Measurements from ENCODE around the gene AJAP1.
A peak's percentile ranks its signal among the peaks of the same experiment; 100 is the strongest.

Gene AJAP1

DNA sequence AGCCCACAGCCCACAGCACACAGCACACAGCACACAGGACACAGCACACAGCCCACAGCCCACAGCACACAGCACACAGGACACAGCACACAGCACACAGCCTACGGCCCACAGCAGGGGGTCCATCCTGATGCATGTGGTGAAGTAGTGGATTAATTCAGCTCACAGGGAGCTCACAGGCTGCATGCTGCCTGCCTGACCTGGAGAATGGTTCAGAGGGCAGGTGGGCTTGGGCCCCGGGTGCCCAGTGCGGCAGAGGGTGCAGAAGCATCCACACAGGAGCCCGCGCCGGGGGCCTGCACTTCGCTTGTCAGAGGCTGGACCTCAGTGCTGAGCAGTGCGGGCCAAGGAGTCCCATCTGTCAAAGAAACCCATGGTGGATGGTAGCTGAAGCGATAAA lies 21.1 kb upstream of the AJAP1 start:
- DNase-seq: no peak

DNA sequence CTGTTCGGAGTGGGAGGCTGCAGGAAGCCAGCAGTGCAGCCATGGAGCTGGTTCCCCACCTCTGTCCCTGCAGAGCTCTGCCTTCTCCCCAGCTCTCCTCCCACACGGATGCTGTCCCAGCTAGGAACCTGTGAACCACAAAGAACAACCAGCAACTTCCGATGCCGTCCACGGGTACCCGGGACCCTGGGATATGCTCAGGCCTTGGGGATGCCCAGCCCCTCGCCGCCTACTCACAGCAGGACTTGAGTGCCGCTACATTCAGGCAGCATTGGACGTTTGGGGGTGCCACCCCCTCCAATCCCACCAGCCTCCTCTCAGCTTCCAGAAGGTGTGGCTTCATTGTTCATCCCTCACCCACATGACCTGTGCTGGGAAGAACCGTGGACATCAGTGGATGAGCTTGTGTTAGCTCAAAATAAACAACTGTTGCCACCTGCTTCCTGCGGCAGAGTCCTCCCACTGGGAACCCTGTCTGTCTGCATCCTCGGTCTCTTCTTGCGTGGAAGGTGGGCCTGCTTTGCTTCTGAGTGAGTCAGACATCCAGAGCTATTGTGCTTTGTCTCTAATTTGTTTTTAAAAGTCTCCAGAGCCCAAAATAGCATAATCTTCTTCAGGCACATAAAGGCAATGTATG lies 20.1 kb upstream of the AJAP1 start:
- no peak for DNase-seq

DNA sequence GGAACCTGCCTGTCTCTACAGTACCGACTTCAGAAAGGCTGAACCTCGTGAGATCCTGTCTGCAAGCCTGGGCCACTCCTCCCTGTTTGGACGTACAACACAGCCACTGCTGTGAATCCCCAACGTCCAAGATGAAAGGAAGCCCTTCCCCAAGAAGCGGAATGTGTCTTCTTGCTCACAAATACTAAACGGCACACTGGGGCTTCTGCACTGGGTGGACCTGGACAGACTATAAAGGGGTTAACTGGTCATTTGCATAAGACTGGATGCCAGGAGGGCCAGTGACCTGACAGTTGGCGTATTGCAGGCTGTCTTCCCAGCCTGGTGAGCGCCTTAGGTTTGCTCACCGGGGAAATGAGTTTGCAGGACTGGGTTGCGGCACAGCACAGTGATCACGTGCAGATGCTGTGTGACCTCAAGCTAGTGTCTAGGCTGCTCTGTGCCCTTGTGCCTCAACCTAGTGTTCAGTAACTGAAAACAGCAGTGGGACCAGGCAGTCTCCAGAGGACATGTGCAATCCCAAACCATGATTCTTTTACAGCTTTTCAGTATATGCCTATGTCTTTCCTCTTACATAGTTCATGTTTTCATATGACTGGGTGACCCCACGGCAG lies 19.5 kb upstream of the AJAP1 start:
- no peak for DNase-seq

DNA sequence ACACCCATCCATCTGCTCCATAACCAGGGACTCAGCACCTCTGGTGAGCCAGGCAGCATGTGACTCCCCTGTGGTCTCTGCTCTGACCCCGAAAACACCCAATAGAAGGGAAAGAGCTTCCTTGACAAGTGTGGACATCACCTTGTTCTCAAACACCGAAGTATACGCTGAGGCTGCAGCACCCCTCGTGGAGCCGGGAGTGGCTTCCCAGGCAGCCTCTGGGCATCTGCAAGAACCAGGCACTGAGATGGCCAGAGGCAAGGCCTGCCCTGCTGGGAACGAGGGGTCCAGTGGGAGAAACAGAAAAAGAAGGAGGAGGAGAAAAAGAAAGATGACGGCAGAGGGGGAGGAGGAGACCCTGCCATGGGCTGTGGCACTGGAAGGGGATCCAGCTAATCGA lies 18.2 kb upstream of the AJAP1 start:
- DNase-seq: no peak

DNA sequence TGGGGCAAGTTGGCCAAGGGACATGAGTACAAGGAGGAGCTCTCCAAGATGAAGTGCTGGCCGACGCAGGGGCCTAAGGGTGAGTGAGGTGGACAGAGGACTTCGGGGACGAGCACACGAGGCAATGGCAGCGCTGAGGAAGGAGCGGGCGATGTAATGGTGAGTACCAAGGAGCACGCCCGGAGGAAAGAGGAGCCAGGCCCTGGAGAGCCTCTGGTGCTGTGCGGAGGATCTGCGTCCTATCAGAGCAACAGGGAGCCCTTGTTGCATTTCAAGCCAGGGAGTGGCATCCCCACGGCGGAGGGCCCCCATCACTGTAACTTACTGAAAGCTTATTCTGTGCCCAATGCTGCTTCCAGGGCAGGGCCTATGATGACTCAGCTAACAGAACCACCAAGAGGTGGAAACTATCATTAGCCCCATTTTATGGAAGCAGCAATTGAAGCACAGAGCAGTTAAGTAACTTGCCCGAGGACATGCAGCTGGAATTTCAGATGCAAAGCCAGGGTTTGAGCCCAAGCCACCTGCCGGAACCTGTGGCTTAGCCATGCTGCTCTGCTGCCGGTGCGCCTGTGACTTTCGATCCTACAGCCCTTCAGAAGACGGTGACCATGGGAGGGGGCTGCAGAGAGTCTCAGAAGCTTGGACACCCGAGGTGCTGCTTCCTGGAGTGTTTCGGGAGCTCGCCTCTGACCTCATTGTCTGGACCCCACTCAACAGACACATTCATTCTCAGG lies 17.6 kb upstream of the AJAP1 start:
- no peak for DNase-seq

DNA sequence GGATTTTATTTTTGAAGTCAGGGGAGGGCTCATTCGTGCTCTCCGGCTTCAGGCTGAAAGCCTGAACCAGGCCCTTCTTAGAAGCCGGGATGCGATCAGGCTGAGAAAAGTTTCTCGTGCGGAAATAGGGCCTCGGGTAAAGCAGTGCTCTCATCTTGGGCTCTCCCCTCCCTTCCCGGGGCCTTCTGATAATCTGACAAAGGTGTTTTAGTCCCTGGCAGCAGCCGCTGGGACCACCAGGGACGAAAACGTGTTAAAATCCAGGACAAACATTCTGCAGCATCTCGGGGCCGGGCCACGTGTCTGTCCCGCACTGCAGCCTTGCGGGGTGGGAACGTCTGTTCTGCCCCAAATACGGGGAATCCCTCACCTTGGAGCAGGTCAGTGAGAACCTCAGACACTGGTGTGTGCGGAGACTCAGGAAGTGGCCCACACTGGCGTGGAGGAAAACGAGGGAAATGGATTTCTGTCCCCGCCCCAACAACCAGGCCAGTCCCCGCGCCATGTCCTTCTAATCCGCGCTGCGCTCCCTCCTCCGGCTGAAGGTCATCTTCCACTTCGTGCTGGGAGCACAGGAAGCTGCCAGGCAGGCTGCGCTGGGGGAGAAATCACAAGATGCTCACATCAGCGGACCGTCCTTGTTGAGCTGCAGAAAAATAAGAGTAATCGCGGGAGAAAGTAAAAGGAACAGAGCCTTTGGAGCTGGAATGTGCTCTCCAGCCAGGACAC lies 16.6 kb upstream of the AJAP1 start:
- DNase-seq: no peak

DNA sequence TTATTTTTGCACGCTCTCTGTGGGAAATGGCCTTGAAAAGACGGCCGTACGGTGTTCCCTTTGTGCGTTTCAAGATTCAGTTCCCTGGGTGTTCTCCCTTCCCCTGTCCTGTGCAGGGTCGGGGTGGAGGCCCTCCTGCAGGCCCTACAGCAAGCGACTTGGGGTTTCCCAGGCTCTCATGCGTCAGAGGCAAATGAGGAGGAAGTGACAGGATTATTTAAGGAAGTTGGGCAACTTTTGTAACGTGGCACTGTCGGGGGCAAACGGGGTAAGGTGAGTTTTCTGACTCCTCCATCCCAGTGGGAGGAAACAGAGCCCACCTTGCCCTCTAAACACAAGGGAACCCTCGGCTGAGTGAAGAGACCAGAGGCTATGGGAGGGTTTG lies 16.1 kb upstream of the AJAP1 start:
- no peak for DNase-seq

DNA sequence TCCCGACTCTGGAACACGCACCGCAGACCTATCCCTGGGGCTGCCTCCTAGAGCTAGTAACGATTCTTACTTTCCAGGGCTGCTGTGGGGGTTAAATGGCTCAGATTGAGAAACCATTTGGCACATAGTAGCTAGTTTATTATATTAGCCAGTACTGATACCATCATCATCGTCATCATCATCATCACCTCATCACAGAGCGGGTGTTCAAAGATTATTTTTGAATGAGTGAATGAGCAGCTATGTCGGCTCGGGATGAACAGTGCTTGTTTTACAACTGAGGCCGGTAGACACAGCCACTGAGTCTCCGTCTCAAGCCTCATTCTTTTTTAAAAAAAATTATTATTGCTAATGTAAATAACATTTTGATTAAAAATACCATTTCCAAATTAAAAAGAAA lies 13.5 kb upstream of the AJAP1 start:
- DNase-seq: no peak

DNA sequence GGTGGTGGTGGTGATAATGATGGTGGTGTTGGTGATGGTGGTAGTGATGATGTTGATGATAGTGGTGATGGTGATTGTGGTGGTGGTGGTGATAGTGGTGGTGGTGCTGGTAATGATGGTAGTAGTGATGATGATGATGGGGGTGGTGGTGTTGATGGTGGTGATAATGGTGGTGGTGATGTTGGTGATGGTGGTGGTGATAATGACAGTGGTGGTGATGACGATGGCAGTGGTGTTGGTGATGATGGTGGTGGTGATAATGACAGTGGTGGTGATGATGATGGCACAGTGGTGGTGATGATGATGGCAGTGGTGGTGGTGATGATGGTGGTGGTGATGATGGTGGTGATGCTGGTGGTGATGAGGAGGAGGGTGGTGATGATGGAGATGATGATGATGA lies 7.0 kb upstream of the AJAP1 start:
- DNase-seq: no peak

DNA sequence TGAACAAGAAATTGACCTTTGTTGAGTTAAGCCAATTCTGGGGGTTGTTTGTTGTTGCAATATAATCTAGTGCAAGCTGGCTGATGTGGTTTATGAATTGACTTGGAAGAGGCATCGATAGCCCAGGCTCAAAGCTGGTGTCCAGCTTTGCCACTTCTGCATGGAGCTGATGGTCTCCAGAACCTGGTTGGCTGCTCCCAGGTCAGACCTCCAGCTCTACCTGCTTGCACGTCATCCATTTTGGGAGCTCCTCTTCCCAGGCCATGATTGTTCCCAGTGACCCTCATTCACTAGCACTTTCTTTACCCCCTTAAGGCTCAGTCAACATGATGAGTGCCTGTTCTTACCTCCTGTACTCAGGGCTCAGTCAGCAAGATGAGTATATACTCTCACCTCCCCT lies 5.8 kb upstream of the AJAP1 start:
- DNase-seq: no peak

DNA sequence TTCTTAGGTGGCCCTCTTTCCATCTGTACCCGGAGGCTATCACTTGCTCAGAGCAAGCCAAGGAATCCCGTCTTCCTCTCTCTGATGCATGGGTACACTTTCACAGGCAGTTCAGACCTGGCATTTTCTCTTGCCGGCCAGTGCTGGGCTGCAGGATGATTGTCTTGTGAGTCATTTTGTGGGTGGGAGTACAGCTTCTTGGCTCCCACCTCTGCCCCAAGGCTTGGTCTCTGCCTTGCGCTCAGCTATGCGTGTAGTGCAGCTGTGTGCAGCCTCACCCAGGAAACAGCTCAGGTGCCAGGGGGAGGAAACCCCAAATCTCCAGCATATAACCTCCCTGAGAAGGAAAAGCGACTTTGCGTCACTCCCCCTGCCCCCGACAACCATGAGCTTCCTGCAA lies 3.9 kb upstream of the AJAP1 start:
- no peak for DNase-seq

DNA sequence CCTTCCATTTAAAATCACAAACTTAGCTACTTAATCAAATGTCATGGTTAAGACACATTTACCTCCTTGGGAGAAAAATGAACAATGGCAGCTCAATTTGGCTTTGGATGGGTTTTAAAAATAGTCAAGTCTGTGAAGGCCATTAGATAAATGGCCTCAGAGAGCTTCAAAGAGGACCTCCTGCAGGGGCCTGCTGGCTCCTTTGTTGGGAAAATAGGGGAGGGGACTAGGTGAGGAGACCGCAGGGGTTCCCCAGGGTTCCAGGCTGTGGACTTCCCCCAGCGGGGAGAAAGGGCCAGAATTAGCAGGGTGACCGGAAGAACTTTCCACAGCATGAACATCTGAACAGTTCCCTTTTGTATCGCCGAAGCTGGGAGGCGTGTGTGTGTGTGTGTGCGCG lies 3.4 kb upstream of the AJAP1 start:
- DNase-seq: no peak

DNA sequence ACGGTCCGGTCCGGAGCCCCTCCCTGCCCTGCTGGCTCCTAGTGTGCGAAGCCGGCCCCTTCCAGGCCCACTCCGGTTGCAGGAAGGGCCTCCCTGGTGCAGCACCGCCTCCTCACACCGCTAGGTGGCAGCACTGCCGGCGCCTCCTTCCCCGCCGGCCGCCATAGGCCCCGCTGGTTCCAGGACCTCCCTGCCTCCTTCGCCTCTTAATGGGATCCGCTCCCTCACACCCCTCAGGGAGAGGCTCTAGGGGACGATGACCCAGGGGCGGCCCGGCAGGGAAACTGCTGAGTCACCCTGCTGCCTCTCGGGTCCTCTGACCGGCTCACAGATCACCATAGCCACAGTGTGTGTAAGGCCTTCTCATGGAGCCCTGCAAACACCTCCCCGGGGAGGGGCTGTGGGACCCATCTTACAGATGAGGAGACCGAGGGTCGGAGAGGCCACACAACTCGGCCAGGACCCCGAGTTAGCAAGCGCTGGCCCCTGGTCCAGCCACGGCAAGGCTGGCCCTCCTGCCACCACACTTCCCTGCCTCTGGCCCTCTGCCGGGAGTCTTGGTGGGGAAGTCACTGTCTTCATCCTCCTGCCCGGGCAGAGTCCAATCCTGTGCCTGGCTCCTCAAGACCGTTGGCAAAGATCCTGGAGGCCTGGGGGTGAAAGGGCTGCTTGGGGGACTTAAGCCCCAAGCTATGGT lies 1.6 kb upstream of the AJAP1 start:
- DNase-seq: no peak

DNA sequence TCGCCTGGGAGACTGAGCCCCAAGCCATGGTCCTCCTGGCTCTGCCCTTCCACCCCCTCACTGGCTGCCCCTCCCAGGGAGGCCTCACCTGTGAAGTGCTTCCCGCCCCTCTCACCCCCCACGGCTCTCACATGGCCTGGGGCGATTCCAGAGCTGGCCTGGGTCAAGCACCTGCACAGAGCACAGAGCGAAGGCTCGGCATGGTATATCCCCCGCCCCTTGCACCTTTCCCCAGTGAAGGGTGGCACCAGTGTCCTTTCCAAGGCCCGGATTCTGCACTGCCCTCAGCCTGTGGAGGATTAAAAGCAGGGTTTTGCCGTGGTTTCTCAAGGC lies 1.1 kb upstream of the AJAP1 start:
- DNase-seq: no peak

DNA sequence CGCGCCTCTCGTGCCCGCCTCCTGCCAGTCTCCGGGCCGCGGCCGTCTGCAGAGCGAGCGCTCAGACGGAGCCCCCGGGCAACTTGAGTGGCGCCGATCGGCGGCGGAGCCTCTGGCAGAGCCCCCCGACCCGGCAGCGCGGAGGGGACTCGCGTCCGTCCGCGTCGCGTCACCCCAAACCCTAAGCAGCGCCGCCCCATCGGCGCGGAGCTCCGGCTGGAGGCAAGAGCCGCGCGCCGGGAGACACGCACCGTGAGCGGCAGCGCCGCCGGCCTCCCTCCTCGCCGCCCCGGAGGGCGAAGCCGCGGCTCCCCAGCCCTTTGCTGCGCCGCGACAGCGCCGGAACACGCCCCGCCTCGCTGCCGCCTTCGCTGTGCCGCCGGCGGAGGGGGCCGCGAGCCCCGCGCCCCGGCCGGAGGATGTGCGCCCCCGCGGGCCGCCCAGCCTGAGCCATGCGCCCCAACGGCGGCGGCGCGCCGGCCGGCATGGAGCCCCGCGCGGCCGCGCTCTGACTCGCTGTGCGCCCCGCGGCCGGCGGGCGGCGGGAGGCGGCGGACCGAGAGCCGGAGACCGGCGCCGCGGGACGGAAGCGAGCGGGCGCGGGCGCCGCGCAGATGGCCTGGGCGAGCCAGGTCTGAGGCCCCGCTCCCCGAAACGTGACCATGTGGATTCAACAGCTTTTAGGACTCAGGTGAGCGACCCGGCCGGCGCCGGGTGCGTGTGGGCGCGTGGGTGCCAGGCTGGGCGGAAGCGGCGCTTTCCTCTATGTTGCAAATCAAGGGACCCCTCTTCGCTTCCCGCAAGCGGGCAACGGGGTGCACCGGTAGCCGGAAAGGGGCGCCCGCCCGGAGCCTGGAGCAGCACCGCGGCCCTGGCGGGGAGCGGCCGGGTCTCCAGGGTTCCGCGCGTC lies 610 bp downstream of the AJAP1 start:
- DNase-seq: no peak

DNA sequence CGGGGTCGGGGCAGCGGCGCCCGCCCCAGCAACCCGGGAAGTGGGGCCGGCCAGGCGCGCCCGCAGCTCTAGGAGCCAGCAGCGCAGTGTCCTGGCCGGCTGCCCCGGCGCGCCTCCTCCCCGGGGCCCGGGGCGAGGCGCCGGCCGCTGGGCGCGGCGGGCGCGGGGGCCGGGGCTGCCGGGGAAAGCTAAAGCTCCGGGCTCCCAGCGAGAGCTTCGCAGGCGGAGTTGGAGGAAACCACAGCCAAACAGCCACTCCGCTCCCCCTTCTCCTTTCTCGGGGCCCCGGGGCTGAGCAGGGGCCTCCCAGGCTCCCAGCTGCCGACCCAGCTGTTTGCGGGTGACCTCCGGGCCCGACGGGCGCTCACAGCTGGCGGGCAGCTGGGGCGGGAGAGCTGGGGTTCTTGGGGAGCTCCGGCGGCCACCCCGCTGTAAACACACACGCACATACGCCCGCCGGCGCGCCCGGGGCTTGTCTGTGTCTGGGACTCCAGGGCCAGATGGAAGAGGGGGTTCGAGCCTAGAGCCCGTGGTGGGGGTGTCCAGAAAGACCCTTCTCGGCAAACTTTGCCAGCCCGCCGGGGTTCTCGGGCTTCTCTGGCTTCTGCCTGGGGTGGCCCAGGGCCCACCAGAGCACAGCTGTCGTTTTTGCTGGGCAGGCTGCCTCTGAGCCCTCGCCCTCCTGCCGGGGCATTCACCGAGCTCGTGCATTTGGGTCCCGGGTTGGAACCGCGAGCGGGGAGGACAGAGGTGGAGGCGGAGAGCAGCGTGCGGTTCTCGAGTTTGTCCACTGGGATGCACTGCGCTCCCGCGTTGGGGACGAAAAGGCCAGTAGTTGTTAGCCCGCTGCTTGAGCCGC lies 1.5 kb downstream of the AJAP1 start:
- DNase-seq: peak; percentile 69

DNA sequence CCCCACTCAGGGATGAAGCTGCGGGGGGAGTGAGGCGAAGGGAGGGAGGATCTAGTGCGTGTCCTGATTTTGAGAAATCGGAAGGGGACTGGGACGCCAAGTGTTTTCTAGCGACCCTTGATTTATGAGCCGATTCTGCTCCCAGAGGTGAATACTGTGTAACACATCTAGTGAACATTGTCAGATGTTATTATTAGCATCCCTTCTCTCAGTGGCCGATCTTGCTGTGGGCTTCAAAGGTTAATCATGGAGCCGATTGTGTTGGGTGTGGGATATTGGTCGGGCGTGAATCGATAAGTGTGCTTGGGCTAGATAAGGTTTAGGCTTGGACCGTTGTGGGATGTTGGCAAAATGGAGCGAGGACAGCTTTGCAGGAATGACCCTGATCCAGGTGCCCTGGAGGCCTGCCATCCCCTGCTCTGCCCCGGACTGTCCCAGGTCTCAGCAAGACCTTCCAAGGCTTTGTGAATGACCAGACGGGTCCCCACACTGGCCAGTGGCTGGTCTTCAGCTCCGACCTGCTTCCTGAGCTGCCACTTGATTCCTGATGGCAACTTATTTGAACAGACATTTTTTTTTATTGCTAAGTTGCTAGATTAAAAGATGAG lies 2.2 kb downstream of the AJAP1 start:
- DNase-seq: no peak

DNA sequence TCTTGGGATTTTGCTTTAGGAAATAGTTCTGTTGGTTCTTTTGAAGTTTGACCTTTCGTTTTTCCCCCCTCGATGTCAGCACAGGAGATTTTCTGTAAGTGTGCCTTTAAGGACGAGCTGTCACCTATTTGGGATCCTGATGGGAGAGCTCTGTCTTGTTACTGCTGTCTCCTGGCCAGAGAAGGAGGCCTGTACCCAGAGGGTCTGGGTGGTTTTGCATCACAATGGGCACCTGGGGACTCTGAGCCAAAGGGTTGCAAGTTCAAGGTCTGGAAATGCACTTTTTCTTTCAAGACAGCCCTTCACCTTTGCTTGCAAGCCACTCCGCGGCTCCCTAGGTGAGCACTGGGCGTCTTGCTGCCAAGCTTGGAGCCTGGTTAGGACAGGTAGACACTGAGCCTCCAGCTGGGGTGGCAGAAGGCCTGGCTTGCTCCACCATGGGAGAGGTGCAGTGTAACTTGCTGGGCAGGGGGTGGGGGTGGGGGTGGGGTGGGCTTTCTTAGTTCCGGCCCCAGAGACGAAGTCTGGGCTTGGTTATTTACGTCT lies 2.9 kb downstream of the AJAP1 start:
- no peak for DNase-seq

DNA sequence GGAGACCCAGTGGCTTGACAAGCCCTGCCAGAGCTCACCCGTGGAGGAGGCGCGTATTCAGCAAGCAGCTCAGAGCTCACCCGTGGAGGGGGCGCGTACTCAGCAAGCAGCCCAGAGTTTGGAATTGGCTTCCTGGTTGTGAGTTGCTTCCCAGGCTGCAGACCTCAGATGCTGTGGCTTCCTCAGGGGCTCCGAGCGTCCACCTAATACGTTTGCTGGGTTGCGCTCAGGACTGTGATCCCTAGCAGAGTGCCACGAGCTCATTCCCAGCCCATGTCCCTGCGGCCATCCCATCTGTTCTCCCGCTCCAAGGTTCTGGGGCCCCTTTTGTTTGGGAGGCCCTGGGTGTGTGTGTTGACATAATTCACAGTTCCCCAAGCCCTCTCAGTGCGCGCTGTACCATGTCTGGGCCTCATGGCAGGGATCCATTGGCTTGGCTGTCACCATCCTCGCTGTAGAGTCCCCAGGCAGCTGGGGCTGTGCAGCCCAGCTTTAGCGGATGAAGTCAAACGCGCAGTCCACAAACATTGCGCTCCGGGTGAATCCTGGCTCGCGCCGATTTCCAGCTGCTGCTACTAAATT lies 3.6 kb downstream of the AJAP1 start:
- no peak for DNase-seq

All from DMS79 treated with DMSO at 0.1 percent for 48 hours (cell line).